OCI-LY1 (cell line): Measurements from ENCODE around the gene HSF4.

Source experiments
- CTCF ChIP-seq: fragments of 200-600 bp; sonication (generic), shearing (Covaris generic); IDR thresholded peaks from 2 replicates; pipeline ENCODE4 v1.5.1; 2017; ENCODE audit warnings: mild to moderate bottlenecking, antibody characterized with exemption, low read length, moderate library complexity, mixed read lengths
- EZH2 ChIP-seq: fragments of 200-600 bp; sonication (generic), shearing (Covaris generic); IDR thresholded peaks from 2 replicates; pipeline ENCODE4 v1.8.0; 2017; ENCODE audit warnings: borderline replicate concordance, mixed run types, mild to moderate bottlenecking, antibody characterized with exemption, low read length, moderate library complexity, mixed read lengths

- TF ChIP-seq CTCF (peak; percentile 83), EZH2 (no peak)
These were observed 9.0 kb upstream of the HSF4 start for GRCh38 chr16:67155295-67156142.
